CD4-positive, alpha-beta memory T cell (primary cell): ENCODE data around the gene ZNF493. TPM values are rescaled to one million over a fixed set of nuclear protein-coding genes. Genes with fewer than 3 reads are reported as not detected.

ENCODE experiments used
- CTCF ChIA-PET: fragments of 350-600 bp; sonication (Branson Sonifier 250); formaldehyde crosslinking; loops from one replicate; lab custom pipeline; 2021; ENCODE audit warnings: inconsistent platforms; ENCODE audit not compliant: partially characterized antibody; lab: Charles Lee
- POLR2A ChIA-PET: fragments of 350-600 bp; sonication (Branson Sonifier 250); formaldehyde crosslinking; loops from one replicate; lab custom pipeline; 2021; ENCODE audit not compliant: partially characterized antibody; lab: Charles Lee
- DNase-seq, 5 donors: peaks; one replicate each; pipeline versions ENCODE4 v3.0.0 to v3.0.0-alpha.2; 2020 to 2022; ENCODE audit warnings: mixed read lengths in 1 of 5
- H3K27ac ChIP-seq: one replicate; pipeline ENCODE4 v1.7.0; 2013; ENCODE audit warnings: low read depth, low read length
- H3K27me3 ChIP-seq: 2 replicates; pipeline ENCODE4 v1.7.0; 2013; ENCODE audit warnings: mild to moderate bottlenecking, low read length, moderate library complexity; ENCODE audit not compliant: insufficient read depth
- H3K36me3 ChIP-seq: 2 replicates; pipeline ENCODE4 v1.7.0; 2013; ENCODE audit warnings: mild to moderate bottlenecking, low read length, moderate library complexity; ENCODE audit not compliant: insufficient read depth
- H3K4me1 ChIP-seq: 2 replicates; pipeline ENCODE4 v1.7.0; 2013; ENCODE audit warnings: mild to moderate bottlenecking, low read length, moderate library complexity; ENCODE audit not compliant: insufficient read depth
- H3K4me3 ChIP-seq, 2 donors: one replicate each; pipeline ENCODE4 v1.7.0; 2013; ENCODE audit warnings: low read length in 2 of 2, mild to moderate bottlenecking in 1 of 2
- H3K9me3 ChIP-seq, 2 donors: one replicate each; pipeline ENCODE4 v1.7.0; 2013; ENCODE audit warnings: low read length in 2 of 2, control low read depth in 1 of 2; ENCODE audit not compliant: control insufficient read depth in 1 of 2
- H3K27ac Mint-ChIP-seq, 7 donors: one replicate each; pipeline ENCODE4 v1.8.0; 2020 to 2021; ENCODE audit warnings: mixed read lengths in 7 of 7, mild to moderate bottlenecking in 6 of 7, inconsistent platforms in 3 of 7, moderate library complexity in 3 of 7
- H3K27me3 Mint-ChIP-seq, 2 donors: one replicate each; pipeline ENCODE4 v1.8.0; 2020 to 2021; ENCODE audit warnings: mixed read lengths in 2 of 2
- H3K36me3 Mint-ChIP-seq, 2 donors: one replicate each; pipeline ENCODE4 v1.8.0; 2020 to 2021; ENCODE audit warnings: mixed read lengths in 2 of 2, inconsistent platforms in 1 of 2, mild to moderate bottlenecking in 1 of 2
- H3K4me1 Mint-ChIP-seq, 4 donors: one replicate each; pipeline ENCODE4 v1.8.0; 2020 to 2021; ENCODE audit warnings: mixed read lengths in 4 of 4, mild to moderate bottlenecking in 1 of 4
- H3K4me3 Mint-ChIP-seq, 8 donors: one replicate each; pipeline ENCODE4 v1.8.0; 2020 to 2021; ENCODE audit warnings: mixed read lengths in 8 of 8, mild to moderate bottlenecking in 7 of 8, moderate library complexity in 6 of 8, inconsistent platforms in 3 of 8
- H3K9me3 Mint-ChIP-seq, 8 donors: one replicate each; pipeline ENCODE4 v1.8.0; 2020 to 2021; ENCODE audit warnings: mixed read lengths in 8 of 8, mild to moderate bottlenecking in 5 of 8, inconsistent platforms in 3 of 8, moderate library complexity in 1 of 8
- intact Hi-C: fragments of 100-400 bp; cut with micrococcal nuclease; formaldehyde crosslinking; loops from one replicate; pipeline ENCODE4 v1.15.1; 2023
- polyA plus RNA-seq, 2 donors: library from polyadenylated mRNA; unstranded; fragments of 300-500 nt; fragmentation: Illumina TruSeq; gene quantifications; one replicate each; pipeline ENCODE4 v1.2.3, GENCODE V29; 2021
- total RNA-seq, 2 experiments: library from RNA; stranded (reverse); gene quantifications; one replicate each; pipeline ENCODE4 v1.2.3, GENCODE V29; 2021

ZNF493 gene
- total and polyA plus RNA-seq, 4 experiments from 2014 or later = 10.7 to 61.7 (median 37.1) TPM

DNA sequence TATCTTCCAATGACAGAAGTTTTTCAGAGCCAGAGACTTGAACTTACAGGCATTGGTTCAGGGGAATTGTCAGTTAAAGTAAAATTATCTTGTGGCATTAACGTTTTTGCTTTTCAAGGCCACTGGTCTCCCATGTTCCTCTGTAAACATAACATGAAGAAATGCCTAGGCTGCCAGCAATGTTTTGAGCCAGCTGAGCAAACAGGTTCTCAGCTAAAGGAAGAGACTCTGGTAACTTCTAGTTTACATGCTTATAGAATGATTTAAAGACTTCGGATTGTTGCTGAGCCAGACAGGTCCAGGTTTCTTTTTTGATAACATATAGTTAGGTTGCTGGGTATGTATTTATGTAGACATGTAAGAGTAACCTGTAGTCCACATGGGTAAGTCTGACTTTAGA lies 35.7 kb downstream of the ZNF493 start:
- no peaks in the 10 kb centered on the region for H3K27me3 ChIP-seq
- H3K4me3 Mint-ChIP-seq = no peak overlapping the region
- H3K27ac ChIP-seq = no peak overlapping the region
- no peak for DNase-seq
- H3K27me3 Mint-ChIP-seq = no peaks in the 10 kb centered on the region
- H3K9me3 ChIP-seq = peaks cover 0 to 45% of the 10 kb centered on the region in 2 donors
- intact Hi-C loops = no loop called here
- no peaks in the 10 kb centered on the region for H3K4me1 Mint-ChIP-seq
- no peaks in the 10 kb centered on the region for H3K36me3 ChIP-seq
- ChIA-PET CTCF (no interaction called here), POLR2A (no interaction called here)
- no peak overlapping the region for H3K27ac Mint-ChIP-seq
- H3K4me3 ChIP-seq = no peak overlapping the region
- peaks cover 2 to 88% (median 71%) of the 10 kb centered on the region in 8 donors for H3K9me3 Mint-ChIP-seq
- H3K4me1 ChIP-seq = no peaks in the 10 kb centered on the region
- peaks cover 5 to 8% of the 10 kb centered on the region in 2 donors for H3K36me3 Mint-ChIP-seq

DNA sequence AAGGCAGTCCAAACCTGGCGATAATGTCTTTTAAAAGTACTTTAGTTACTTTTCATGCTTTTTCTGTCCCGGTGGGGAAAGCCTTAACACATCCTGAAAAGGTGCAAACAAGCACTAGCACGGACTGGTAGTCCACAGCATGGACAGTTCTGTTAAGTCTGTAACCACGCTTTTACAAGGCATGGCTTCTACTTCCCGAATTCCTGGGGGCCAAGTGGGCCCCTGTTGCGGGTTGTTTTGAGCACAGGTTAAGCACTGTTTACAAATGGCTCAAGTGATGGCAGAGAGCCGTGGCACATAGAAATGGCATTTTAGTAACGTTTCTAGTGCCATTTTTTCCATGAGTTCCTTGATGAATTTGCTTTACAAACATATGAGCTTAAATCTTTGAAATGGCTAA lies 37.6 kb downstream of the ZNF493 start:
- Mint-ChIP-seq H3K27me3 (no peaks in the 10 kb centered on the region), H3K36me3 (peaks cover 4 to 9% of the 10 kb centered on the region in 2 donors), H3K4me1 (no peaks in the 10 kb centered on the region), H3K4me3 (no peak overlapping the region), H3K9me3 (peaks cover 2 to 92% (median 77%) of the 10 kb centered on the region in 8 donors), H3K27ac (no peak overlapping the region)
- Histone ChIP-seq H3K9me3 (peaks cover 0 to 40% of the 10 kb centered on the region in 2 donors), H3K27ac (no peak overlapping the region), H3K4me1 (no peaks in the 10 kb centered on the region), H3K36me3 (no peaks in the 10 kb centered on the region), H3K4me3 (no peak overlapping the region), H3K27me3 (no peaks in the 10 kb centered on the region)
- no peak for DNase-seq
- CTCF ChIA-PET = no interaction called here
- POLR2A ChIA-PET = no interaction called here
- intact Hi-C loops = no loop called here

- Mint-ChIP-seq H3K4me1 (no peaks in the 10 kb centered on the region), H3K27ac (no peak overlapping the region), H3K27me3 (no peaks in the 10 kb centered on the region), H3K4me3 (no peak overlapping the region), H3K9me3 (peaks cover 2 to 92% (median 77%) of the 10 kb centered on the region in 8 donors), H3K36me3 (peaks cover 4 to 9% of the 10 kb centered on the region in 2 donors)
- Histone ChIP-seq H3K9me3 (peaks cover 0 to 40% of the 10 kb centered on the region in 2 donors), H3K36me3 (no peaks in the 10 kb centered on the region), H3K4me3 (no peak overlapping the region), H3K27me3 (no peaks in the 10 kb centered on the region), H3K27ac (no peak overlapping the region), H3K4me1 (no peaks in the 10 kb centered on the region)
- ChIA-PET CTCF (no interaction called here), POLR2A (no interaction called here)
- intact Hi-C loops = no loop called here
- DNase-seq = no peak
Observed at GRCh38 chr19:21434967-21435544, 38.1 kb downstream of the ZNF493 start.

- Histone ChIP-seq H3K4me3 (no peak overlapping the region), H3K27ac (no peak overlapping the region), H3K9me3 (peaks cover 0 to 13% of the 10 kb centered on the region in 2 donors), H3K36me3 (no peaks in the 10 kb centered on the region), H3K4me1 (no peaks in the 10 kb centered on the region), H3K27me3 (no peaks in the 10 kb centered on the region)
- ChIA-PET POLR2A (no interaction called here), CTCF (no interaction called here)
- Mint-ChIP-seq H3K27ac (no peak overlapping the region), H3K36me3 (peaks cover 3 to 11% of the 10 kb centered on the region in 2 donors), H3K9me3 (peaks cover 0 to 75% (median 59%) of the 10 kb centered on the region in 8 donors), H3K27me3 (no peaks in the 10 kb centered on the region), H3K4me1 (no peaks in the 10 kb centered on the region), H3K4me3 (no peak overlapping the region)
- intact Hi-C loops = no loop called here
- DNase-seq = no peak
Observed at GRCh38 chr19:21439201-21439751, 42.3 kb downstream of the ZNF493 start.

DNA sequence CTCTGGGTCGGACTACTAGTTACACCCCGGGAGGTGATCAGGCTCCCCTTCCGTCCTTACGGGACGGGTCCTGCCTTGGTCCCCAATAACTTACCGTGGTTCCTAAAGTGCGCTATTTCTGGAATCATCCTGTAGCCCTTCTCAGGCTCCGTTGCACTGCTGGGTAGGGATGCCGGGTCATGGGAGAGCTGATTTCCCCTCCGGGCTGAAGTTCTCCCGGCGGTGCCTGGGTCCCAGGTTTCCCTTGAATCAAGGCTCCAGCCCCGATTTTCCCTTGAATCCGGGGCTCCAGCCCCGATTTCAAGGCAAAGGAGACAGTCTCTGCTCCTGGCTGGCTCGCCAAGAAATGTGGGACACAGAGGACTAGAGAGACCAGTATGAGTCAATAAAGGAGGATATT lies 43.4 kb downstream of the ZNF493 start:
- Mint-ChIP-seq H3K27me3 (no peaks in the 10 kb centered on the region), H3K4me1 (no peaks in the 10 kb centered on the region), H3K36me3 (peaks cover 4 to 11% of the 10 kb centered on the region in 2 donors), H3K9me3 (peaks cover 0 to 74% (median 59%) of the 10 kb centered on the region in 8 donors), H3K27ac (no peak overlapping the region), H3K4me3 (no peak overlapping the region)
- intact Hi-C loops = no loop called here
- H3K4me3 ChIP-seq = no peak overlapping the region
- H3K36me3 ChIP-seq = no peaks in the 10 kb centered on the region
- ChIA-PET CTCF (no interaction called here), POLR2A (no interaction called here)
- no peaks in the 10 kb centered on the region for H3K4me1 ChIP-seq
- DNase-seq = no peak
- H3K9me3 ChIP-seq = peaks cover 0 to 8% of the 10 kb centered on the region in 2 donors
- H3K27me3 ChIP-seq = no peaks in the 10 kb centered on the region
- no peak overlapping the region for H3K27ac ChIP-seq

DNA sequence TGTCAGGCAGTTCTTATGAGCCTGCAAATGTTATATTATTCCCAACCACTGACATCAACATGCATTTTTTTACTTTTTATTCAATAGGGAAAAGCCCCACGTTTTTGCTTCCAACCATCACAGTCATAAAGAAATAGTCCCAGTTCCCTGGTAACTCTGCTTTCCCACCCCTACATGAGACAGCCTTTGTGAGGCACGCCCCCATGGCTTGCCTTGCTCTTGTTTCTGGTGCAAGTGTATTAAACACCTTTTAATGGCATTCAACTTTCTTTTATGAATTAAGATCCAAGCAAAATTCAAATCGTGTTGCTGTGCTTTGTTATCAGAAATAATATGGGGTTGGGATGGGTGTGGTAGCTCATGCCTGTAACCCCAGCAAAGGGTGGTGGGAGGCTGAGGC lies 54.3 kb downstream of the ZNF493 start:
- Mint-ChIP-seq H3K27ac (no peak overlapping the region), H3K36me3 (peaks cover 19 to 30% of the 10 kb centered on the region in 2 donors), H3K4me1 (no peaks in the 10 kb centered on the region), H3K4me3 (no peak overlapping the region), H3K9me3 (peaks cover 1 to 67% (median 53%) of the 10 kb centered on the region in 8 donors), H3K27me3 (no peaks in the 10 kb centered on the region)
- ChIA-PET POLR2A (no interaction called here), CTCF (no interaction called here)
- Histone ChIP-seq H3K36me3 (no peaks in the 10 kb centered on the region), H3K4me3 (no peak overlapping the region), H3K27me3 (no peaks in the 10 kb centered on the region), H3K27ac (no peak overlapping the region), H3K4me1 (no peaks in the 10 kb centered on the region), H3K9me3 (peaks cover 0 to 7% of the 10 kb centered on the region in 2 donors)
- DNase-seq = no peak
- intact Hi-C loops = no loop called here

- Mint-ChIP-seq H3K27ac (no peak overlapping the region), H3K4me3 (no peak overlapping the region), H3K36me3 (peaks cover 9 to 20% of the 10 kb centered on the region in 2 donors), H3K9me3 (peaks cover 0 to 57% (median 42%) of the 10 kb centered on the region in 8 donors), H3K4me1 (no peaks in the 10 kb centered on the region), H3K27me3 (no peaks in the 10 kb centered on the region)
- DNase-seq = no peak
- no peaks in the 10 kb centered on the region for H3K4me1 ChIP-seq
- ChIA-PET POLR2A (no interaction called here), CTCF (no interaction called here)
- peaks cover 0 to 4% of the 10 kb centered on the region in 2 donors for H3K9me3 ChIP-seq
- intact Hi-C loops = no loop called here
- H3K4me3 ChIP-seq = no peak overlapping the region
- H3K27ac ChIP-seq = no peak overlapping the region
- no peaks in the 10 kb centered on the region for H3K27me3 ChIP-seq
- no peaks in the 10 kb centered on the region for H3K36me3 ChIP-seq
Observed at GRCh38 chr19:21454901-21455300, 58.0 kb downstream of the ZNF493 start.
